GM21576 (cell line): ENCODE results near the gene TFCP2L1.
"Not testable (repeated sequence)": the region's sequence is repeated elsewhere in the genome, so short reads cannot be mapped to it uniquely, and the experiment has no call there.

Experiments used
- ATAC-seq: cut with Tn5 transposase; IDR thresholded peaks from one replicate; pipeline ENCODE4 v1.9.1; 2021; ENCODE audit warnings: mild to moderate bottlenecking, moderate library complexity; ENCODE audit not compliant: unreplicated experiment

Gene TFCP2L1

DNA sequence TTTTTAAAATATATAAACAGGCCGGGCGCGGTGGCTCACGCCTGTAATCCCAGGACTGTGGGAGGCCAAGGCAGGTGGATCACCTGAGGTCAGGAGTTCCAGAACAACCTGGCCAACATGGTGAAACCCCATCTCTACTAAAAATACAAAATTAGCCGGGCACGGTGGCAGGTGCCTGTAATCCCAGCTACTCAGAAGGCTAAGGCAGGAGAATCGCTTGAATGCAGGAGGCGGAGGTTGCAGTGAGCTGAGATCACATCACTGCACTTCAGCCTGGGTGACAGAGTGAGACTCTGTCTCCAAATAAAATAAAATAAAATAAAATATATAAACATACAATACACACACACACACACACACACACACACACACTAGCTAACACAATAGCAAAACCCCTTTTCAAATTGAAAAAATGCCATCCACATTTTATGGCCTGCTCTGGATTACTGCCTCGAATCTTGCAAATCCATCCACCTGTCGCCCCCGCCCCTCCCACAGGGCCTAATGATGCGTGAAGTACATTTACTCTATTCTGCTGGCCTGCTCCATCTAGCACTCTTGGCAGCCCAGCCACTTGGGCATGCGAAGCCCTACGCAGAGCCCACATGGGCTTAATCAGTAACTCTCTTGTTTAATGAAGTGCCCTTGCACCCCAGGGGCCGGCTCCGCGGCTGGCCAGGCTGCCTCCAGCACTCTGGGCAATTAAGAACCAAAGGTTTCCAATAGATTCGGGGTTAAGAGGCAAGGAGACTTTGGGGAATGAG is 57.4 kb downstream of the TFCP2L1 start:
- not testable (repeated sequence) for ATAC-seq

DNA sequence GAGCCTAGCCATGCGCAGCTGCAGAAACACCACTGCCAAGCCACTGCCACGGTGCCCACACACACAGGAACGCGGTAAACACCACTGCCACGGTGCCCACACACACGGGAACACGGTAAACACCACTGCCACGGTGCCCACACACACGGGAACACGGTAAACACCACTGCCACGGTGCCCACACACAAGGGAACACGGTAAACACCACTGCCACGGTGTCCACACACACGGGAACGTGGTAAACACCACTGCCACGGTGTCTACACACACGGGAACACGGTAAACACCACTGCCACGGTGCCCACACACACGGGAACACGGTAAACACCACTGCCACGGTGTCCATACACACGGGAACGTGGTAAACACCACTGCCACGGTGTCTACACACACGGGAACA is 59.3 kb downstream of the TFCP2L1 start:
- not testable (repeated sequence) for ATAC-seq

DNA sequence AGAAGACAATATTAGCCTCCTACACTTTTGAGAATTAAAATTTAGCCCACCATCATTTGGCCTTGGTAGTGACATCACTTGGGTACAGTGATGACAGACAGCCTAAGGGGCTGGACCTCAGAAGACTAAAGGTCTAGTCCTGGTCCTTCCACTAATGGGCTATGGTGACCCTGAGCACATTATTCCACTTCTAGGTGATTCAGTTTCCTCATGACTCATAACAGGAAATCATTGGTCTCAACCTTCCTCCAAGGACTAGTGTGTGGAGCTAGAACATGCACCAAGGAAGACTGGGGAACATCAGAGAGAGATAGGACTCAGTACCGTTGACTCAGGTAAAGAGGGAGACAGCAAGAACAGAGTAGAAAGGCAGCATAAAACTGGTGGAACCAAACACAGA is 64.0 kb downstream of the TFCP2L1 start:
- ATAC-seq, result no peak

DNA sequence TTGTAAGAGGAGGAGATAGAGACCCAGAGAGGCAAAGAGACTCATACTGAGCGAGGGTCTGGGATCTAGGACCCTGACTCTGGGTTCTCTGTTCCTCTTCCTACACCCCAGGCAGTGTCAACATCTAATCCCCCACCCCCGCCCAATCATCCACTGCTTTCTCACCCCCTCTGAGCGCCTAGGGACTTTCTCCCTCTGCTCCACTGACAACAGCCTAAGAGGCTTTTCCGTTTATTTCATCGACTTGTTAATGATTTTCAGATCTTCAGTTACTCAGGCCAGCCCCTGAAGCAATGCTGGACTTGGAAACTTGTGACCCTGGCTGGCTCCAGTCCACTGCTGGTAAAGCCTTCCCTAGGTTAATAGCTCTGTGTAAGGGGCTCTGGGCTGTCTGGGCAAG is 65.1 kb downstream of the TFCP2L1 start:
- no peak for ATAC-seq

DNA sequence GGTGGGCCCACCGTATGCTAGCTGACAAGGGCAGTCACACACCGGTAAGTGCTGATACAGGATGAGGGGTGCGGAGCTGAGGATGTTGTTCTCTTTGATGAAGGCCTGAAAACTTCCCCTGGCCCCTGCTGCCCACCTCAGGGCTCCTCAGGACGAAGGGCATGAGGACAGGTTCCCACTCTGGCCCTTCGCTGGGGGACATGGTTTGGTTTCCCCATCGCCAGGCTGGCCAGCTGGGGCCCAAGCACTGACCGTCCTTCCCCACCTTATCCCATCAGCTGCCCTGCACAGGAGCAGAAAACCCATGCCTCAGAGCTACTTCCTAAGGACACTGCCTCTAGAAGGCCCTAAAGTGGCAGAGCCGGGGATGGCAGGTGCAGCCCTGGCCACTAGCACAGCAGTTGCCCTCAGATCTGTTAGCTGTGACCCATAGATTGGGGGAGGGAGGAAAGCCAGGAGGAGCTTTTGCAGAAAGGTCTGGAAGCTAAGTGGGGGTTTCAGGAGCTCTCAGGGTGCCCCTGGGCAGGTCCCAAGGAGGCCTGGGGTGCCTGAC is 66.5 kb downstream of the TFCP2L1 start:
- ATAC-seq, result no peak

DNA sequence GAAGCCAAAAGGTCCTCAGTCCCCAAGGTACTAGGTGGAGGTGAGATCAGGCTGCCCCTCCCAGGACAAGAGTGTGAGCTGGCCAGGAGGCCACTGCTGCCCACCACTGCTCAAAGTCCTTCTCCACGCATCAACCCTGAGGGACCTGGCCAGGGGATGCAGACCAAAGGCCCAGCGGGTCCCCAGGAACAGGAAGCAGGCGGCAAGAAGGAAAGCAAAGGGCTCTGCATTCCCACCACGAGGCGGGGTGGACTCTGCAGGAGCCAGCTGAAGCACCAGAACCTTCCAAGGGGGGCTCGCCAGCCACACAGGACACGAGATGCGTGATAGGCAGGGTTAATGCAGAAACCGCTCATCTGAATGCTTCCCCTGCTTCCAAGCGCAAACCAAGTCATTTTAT is 67.4 kb downstream of the TFCP2L1 start:
- no peak for ATAC-seq

DNA sequence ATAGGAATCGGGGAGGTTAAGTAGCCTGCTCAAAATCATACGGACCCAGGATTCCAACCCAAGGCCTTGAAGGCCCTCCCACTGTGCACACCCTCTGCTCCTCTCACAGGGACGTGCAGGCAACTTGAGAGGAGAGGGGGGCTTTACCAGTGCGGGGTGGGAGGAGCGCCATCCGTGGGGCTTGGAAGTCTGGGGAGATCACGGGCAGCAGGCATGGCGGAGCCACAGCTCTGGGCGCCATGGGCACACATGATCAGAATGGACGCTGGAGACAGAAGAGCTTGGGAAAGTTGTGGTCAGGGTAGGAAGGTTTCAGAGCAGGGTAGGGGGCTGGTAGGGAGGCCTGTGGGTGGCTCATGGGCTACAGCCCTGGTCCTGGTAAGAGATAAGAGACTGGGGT is 70.7 kb downstream of the TFCP2L1 start:
- ATAC-seq, result no peak

DNA sequence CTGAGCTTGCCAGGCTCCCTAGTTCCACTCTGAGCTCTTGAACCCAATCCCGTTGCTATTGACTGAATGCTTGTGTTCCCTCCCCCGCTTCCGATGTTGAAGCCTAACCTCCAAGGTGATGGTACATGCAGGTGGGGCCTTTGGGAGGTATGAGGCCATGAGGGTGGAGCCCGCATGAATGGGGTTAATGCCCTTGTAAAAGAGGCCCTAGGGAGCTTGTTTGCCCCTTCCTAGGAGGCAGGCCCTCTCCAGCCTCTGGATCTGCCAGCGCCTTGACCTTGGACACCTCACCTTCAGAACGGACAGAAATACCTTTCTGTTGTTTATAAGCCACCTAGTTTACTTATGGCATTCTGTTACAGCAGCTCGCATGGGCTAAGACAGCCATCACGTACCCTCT is 71.6 kb downstream of the TFCP2L1 start:
- ATAC-seq, result no peak

DNA sequence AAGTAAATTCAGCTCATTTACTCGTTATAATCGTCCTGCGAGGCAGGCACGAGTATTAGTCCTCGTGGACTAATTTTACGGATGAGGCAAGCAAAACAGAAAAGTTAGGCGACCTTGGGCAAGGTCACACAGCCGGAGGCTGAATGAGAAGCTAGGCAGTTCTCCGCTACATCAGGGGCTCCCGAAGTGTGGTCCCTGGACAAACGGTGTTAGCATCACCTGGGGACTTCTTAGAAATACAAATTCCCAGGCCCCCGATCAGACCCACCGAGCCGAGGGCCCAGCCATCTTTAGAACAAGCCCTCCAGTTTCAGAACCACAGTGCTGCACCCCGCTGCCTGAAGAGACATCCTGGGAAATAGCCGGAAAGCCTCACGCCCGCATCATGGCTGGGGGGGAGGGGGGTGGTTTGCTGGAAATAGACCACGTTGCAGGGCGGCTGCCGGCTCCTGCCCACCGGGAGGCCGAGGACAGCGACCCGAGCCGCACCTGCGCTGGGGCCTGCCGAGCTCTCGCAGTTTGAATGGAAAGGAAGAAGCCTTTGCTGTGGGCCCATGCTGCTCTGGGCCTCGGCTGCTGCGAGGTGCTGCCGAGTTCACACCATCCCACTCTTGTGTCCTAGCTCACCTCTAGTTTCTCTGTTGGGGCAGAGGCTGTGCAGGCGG is 72.2 kb downstream of the TFCP2L1 start:
- no peak for ATAC-seq

DNA sequence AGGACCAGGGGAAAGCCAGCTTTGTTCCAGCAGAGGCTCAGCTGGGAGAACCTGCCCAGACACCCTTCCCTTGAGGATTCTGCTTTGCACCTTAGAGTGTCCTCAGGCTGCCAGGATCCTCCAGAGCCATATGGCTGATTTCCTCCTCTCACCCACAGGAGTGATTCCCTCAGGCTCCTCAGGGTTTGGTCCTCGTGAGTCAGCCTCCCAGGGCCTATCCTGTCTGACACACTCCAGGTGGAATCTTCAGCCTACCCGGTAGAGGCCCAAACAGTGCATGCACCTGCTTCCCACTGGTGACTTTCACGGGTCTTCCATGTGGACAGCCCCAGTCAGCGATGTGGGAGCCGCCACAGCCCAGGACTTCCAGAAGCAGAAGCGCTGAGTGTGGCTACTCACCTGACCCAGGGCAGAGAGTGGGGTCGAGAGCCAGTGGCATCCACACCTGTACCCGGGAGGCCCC is 73.3 kb downstream of the TFCP2L1 start:
- ATAC-seq, result no peak

DNA sequence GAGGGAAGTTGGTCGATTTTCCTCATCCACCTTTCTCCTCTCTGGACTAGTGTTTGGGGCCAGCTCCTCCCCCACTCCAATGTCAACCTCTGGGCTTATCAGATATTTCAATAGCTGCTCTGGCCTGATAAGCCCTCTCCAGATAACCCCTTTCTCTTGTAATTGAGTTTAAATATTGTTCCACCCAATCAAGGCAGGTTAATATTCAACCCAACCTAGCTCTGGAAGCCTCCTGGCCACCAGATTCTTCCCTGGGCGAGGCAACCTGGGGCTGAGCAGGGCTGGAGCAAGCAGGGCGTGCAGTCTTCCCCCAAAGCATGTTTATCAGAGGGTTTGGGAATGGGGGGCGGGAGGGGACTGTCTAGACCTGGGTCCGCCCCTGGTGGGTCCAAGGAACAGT is 73.8 kb downstream of the TFCP2L1 start:
- ATAC-seq, result no peak

DNA sequence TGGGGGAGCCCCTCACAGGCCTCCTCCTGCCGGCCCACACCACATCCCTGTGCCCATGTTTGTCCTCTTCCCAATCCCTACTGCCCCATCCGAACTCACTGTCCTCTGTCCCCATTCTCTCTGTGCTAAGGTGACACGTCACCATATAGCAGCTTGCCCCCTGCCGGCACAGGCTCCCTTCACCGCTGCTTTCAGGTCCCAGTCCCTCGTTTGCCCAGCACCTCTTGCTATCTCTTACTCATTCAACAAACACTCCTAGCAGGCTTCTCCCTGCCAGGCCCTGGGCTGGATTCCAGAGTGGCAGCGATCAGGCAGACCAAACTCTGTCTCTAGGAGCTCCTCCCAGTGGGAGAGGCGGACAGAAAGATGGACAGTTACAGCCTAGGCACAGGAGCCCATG is 74.3 kb downstream of the TFCP2L1 start:
- no peak for ATAC-seq

DNA sequence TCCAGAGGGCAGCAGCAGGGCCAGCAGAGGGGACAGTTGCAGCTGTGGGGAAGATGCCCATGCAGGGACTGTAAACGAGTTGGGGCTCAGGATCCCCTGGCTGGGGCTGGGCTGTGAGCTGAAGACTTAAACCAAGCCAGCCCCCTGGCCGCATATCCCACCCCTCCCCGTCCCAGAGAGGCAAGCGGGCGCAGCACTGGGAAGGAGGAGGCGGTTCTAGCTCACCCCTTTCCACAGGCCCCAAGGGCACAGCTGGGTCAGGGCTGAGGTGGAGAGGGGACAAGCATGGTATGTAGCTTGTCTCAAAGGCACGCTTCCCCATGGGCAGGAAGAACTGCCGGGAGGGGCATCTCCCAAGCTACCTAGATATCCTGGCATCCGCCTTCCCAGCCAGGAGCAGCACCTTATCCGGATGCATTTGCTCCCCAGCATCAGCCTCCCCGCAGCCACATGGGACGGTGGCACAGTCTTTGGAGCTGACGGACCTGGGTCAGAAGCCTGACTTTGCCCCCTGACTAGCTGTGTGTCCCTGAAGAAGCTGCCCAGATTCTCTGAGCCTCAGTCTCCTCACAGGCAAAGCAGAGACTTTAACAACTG is 75.9 kb downstream of the TFCP2L1 start:
- no peak for ATAC-seq

DNA sequence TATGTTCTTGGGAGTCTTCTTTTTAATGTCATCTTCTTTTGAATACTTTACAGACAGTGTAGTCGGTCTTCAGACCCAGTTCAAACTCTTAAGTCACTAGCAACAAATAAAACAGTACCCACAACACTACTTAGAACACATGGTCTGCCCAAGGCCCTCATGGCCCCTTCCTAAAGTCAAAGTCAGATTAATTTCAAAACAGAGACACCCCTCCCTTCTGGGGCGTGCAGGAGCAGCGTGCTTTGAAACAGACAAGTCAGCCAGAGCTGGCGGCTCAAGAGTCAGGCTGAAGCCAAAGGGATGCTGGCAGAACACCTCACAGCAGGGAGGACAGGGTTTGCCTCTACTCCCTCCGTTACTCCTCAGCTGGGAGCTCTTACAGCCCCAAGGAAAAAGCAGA is 77.5 kb downstream of the TFCP2L1 start:
- no peak for ATAC-seq

DNA sequence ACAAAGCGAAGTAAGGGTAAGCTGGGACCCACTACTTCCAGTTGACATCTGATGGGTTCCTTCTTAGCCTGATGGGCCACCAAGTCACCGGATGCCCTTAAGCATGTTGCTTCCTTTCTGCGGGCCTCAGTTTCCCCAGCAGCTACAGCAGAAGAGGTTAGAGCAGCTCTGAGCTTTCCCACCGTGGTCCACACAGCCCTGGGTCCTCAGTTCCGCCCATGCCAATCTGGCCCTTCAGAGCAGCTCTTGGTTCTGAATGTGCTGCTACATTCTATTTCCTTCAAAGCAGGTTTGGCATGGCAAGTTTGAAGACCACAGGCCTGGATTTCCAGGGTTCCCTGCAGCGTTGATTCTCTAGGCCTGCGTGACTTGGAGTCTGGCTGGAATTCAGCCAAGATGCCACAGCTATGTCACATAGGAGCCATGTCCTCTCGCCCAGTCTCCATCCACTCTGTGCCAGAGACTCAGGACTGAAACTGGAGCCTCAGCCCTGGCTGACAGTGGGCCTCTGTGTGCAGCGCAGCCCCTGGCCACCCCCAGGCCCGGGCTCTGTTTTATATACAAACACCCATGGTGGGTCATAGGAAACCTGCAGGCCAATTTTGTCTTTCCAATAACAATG is 79.6 kb downstream of the TFCP2L1 start:
- ATAC-seq, result no peak

DNA sequence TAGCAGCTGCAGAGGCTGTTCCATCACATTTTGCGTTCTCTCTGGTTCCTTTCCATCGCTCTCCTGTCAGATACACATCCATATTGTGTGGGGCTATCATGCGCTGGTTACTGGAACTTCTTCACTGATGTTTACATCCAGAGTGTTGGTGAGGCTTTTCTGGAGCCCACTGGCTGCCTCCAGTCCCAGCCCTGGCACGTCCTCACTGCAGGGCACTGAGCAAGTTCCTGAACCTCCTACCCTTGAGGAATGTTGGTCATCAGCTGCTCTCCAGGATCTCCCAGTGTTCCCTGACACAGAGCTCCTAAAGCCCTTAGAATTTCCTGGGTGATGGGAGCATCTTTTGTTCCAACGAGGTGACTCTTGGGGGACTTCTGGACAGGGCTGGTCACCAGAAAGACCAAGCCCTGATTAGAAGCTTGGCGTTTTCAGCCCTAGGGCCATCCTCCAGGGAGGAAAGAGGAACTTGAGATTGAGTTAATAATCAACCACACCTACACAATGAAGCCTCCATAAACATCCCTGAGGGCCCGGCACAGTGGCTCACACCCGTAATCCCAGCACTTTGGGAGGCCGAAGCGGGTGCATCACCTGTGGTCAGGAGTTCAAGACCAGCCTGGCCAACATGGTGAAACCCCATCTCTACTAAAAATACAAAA is 81.3 kb downstream of the TFCP2L1 start:
- no peak for ATAC-seq

DNA sequence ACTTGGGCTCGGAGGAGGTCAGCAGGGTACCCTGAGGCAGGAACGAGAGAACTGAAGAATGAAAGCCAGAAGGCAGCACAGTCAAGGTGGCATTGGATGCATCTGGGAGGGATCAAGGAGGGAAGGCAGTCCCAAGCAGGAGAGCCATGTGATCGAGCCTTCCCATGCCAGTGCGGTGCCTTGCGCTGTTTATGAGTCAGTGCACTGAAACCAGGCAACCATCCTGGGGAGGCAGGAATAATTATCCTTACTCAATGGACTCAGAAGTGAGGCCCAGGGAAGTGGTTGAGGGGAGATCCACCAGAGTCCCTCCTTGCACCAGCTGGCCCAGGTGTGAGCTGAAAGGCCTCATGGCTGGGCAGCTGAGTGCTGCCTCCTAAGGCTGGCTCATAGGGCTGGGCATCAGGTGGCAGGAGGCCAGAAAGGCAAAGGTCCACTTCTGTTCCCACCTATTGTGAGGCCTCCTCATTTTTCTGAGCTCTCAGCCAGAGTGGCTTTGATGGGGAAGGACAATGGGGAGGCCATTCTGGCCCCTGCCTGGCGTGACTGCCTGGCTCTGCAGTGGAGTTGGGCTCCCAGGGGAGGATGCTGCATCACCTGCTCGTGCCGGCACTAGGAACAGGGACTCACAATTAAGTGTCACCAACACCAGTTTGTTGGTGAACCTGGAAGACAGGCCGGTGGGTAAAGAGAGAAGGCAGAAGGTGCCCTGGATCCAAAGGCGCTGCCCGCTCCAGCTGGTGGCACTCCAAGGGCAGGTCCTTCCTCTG is 82.3 kb downstream of the TFCP2L1 start:
- ATAC-seq, result no peak

DNA sequence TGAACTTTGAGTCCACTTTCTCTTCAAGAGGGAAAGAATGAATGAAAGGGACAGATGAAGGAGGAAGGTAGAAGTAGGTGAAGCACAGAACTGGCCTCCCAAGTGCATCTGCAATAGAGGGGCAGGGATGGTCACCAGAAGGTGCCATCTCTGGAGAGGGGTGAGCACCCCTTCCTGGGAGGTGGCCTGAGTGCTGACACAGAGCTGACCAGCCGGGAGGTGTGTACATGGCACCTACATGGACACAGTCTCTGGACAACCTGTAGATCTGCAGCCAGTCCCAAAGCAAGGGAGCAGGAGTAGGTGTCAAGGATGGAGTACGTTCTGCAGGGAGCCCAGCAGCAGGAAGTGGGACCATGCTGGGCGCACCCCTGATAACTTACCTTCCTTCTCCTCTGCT is 83.2 kb downstream of the TFCP2L1 start:
- no peak for ATAC-seq

DNA sequence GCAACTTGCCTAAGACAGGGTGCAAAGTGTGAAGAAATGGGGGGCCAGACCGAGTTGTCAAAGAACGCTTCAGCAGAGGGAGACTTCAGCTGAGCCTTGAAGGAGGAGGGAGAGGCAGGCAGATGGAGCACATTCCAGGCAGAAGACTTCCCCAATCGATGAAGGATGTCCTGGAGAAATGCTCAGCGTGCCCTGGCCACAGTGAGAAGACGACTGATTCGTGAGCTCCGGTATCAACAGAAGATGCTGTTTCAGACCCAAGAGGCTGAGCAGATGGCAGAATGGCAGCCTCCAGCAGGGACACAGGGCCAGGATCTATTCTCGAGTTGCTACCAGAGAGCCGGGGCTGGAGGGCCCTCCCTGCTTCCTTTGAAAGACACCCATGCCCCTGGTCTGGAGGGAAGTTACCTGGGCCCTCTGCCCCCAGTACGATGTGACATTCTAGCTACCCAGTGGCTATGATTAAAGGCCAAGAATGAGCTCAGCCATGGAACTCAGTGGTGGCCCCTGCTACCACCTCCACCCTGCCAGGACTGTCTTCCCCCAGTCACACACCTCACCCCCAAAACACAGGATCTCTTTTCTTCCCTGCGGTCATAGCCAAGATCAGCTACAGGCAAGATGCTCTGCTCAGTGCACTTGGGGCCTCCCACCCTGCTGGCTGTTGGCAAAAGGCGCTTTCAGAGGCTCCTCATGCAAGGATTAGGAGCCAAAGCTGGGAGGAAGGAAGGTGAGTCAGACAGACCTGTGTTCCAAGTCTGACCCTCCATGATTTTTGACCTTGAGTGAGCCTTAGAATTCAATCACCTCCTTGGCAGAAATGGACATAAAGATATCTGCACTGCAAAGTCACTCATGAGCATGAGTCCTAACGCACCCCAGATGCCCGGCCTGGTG is 84.3 kb downstream of the TFCP2L1 start:
- no peak for ATAC-seq
